Vagina (tissue), 2 donors: ENCODE data around the gene GALNT6. TPM values are rescaled to one million over a fixed set of nuclear protein-coding genes. Genes with fewer than 3 reads are reported as not detected.
"Not testable (repeated sequence)": the region's sequence is repeated elsewhere in the genome, so short reads cannot be mapped to it uniquely, and the experiment has no call there.

ENCODE experiments used
- DNase-seq, 2 donors: peaks; one replicate each; pipeline ENCODE4 v3.0.0-alpha.2; 2017; ENCODE audit errors: extremely low spot score in 2 of 2
- H3K27ac ChIP-seq: fragments of 200-600 bp; sonication (generic); one replicate; pipeline ENCODE4 v1.5.1; 2019
- H3K27me3 ChIP-seq: fragments of 200-600 bp; sonication (generic); one replicate; pipeline ENCODE4 v1.5.1; 2019
- H3K36me3 ChIP-seq, 2 donors: fragments of 200-600 bp; sonication (generic); one replicate each; pipeline ENCODE4 v1.5.1; 2017 to 2019
- H3K4me1 ChIP-seq: fragments of 200-600 bp; sonication (generic); one replicate; pipeline ENCODE4 v1.5.1; 2019
- H3K4me3 ChIP-seq, 2 donors: fragments of 200-600 bp; sonication (generic); 1 replicate in 1 of 2; 2 replicates in 1 of 2; pipeline ENCODE4 v1.5.1; 2016 to 2019
- H3K9me3 ChIP-seq: fragments of 200-600 bp; sonication (generic); one replicate; pipeline ENCODE4 v1.5.1; 2019
- POLR2A ChIP-seq, 2 donors: fragments of 450-650 bp; IDR thresholded peaks; one replicate each; pipeline ENCODE4 v1.6.1; 2017; ENCODE audit warnings: antibody characterized with exemption in 2 of 2, mild to moderate bottlenecking in 2 of 2, moderate library complexity in 2 of 2
- POLR2AphosphoS5 ChIP-seq, 2 donors: sonication (generic); formaldehyde crosslinking; IDR thresholded peaks; one replicate each; pipeline ENCODE4 v1.9.0; 2017; ENCODE audit warnings: antibody characterized with exemption in 2 of 2, mild to moderate bottlenecking in 2 of 2, low read depth in 1 of 2; ENCODE audit not compliant: insufficient read depth in 1 of 2
- intact Hi-C: fragments of 100-400 bp; cut with DNase I; formaldehyde crosslinking; loops from one replicate; pipeline ENCODE4 v1.15.1; 2023
- total RNA-seq: library from RNA; depleted of rRNA; stranded (reverse); fragments of >200 nt; gene quantifications from one replicate; pipeline ENCODE4 v1.2.3, GENCODE V29; 2016
- TF ChIP-seq, protein P1 (sequence below), 3 experiments: fragments of 450-650 bp in 2 of 3; fragments of 200-600 bp in 1 of 3; sonication (generic) in 1 of 3; IDR thresholded peaks; one replicate each; pipeline ENCODE4 v1.5.1; 2017 to 2019; ENCODE audit warnings: antibody characterized with exemption in 3 of 3, mild to moderate bottlenecking in 2 of 3, moderate library complexity in 2 of 3

GALNT6 gene
- total RNA-seq, 1 donor from 2014 or later = 12.5 TPM

DNA sequence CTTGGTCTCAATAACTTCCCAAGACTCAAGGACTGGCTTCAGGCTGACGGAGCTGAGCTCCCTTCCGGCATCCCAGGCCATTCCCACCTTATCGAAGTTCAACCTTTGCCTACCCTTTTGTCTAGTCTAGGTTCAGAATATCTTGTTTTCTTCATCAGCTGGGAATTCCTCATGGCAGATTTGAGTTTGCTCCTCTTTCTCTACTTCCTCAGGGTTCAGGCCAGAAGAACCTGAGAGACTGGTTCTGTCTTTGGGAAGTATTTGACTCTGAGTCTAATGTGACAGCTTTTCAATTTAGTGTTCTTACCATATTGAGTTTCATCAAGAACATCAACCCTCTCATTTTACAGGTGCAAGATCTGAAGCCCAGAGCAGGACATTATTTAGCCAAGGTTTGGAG is 69.3 kb downstream of the GALNT6 start:
- intact Hi-C loops = no loop called here
- no peak for DNase-seq
- Histone ChIP-seq H3K4me3 (no peak overlapping the region), H3K27ac (no peak overlapping the region), H3K4me1 (peaks cover 41% of the 10 kb centered on the region), H3K27me3 (no peaks in the 10 kb centered on the region), H3K9me3 (no peaks in the 10 kb centered on the region), H3K36me3 (no peaks in the 10 kb centered on the region)
- TF ChIP-seq POLR2AphosphoS5 (IDR thresholded peaks at IDR 0.05; ENCODE audit: insufficient read depth in 1 of 2, low read depth in 1 of 2) (no peak), POLR2A (IDR thresholded peaks at IDR 0.05) (no peak)
- TF ChIP-seq, protein P1, sequence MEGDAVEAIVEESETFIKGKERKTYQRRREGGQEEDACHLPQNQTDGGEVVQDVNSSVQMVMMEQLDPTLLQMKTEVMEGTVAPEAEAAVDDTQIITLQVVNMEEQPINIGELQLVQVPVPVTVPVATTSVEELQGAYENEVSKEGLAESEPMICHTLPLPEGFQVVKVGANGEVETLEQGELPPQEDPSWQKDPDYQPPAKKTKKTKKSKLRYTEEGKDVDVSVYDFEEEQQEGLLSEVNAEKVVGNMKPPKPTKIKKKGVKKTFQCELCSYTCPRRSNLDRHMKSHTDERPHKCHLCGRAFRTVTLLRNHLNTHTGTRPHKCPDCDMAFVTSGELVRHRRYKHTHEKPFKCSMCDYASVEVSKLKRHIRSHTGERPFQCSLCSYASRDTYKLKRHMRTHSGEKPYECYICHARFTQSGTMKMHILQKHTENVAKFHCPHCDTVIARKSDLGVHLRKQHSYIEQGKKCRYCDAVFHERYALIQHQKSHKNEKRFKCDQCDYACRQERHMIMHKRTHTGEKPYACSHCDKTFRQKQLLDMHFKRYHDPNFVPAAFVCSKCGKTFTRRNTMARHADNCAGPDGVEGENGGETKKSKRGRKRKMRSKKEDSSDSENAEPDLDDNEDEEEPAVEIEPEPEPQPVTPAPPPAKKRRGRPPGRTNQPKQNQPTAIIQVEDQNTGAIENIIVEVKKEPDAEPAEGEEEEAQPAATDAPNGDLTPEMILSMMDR (IDR thresholded peaks at IDR 0.05) = no peak

DNA sequence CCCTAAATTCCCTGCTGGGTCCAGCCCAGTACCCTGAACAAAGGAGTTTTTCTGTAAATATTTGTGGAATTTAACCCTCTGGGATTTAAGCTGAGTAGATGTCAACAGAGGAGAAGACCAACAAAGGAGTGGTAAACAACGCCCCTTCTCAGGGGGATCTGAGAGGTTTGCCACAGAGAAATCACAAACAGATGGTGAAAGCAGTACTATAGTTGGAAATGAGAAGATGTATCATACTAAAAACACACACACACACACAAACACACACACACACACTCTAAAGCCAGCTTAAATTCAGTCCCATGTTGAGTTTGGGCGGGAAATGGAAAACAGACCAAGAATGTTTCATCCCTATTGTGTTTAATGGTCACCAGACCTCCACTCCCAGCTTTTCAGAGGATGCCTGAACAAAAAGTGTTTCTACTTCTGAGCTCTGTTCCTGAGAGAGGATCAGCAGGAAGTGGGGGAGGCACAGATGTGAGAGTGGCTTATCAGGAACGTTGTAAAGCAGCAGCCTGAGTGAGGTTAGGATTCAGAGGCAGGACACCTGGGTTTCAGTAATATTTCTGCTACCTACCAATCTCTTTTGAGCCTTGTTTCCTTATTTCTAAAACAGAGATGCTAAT is 70.4 kb downstream of the GALNT6 start:
- Histone ChIP-seq H3K36me3 (no peaks in the 10 kb centered on the region), H3K27me3 (no peaks in the 10 kb centered on the region), H3K4me3 (no peak overlapping the region), H3K9me3 (no peaks in the 10 kb centered on the region), H3K27ac (no peak overlapping the region), H3K4me1 (peaks cover 30% of the 10 kb centered on the region)
- no peak for DNase-seq
- intact Hi-C loops = no loop called here
- TF ChIP-seq POLR2AphosphoS5 (IDR thresholded peaks at IDR 0.05; ENCODE audit: insufficient read depth in 1 of 2, low read depth in 1 of 2) (no peak), POLR2A (IDR thresholded peaks at IDR 0.05) (no peak)
- TF ChIP-seq, protein P1 (IDR thresholded peaks at IDR 0.05) = no peak

DNA sequence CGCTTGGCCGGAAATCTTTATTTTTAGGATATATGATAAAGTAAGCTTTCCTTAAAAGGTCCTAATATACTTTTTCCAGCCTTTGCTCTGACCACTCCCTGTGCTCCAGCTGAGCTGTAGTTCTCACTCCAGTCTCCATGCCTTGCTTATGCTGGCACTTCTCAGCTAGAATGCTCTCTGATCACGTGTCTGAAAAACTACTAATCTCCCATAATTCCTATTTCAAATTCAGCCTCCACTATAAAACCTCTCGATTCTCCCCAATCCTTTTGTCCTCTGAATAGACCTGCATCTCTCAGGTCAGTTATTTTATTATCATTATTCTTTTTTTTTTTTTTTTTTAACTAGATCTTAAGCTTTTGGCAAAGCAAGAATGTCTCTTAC is 70.9 kb downstream of the GALNT6 start:
- TF ChIP-seq POLR2A (IDR thresholded peaks at IDR 0.05) (no peak), POLR2AphosphoS5 (IDR thresholded peaks at IDR 0.05; ENCODE audit: insufficient read depth in 1 of 2, low read depth in 1 of 2) (no peak)
- TF ChIP-seq, protein P1 (IDR thresholded peaks at IDR 0.05) = no peak
- no peak overlapping the region for H3K4me3 ChIP-seq
- H3K27me3 ChIP-seq = no peaks in the 10 kb centered on the region
- no peak for DNase-seq
- no peak overlapping the region for H3K27ac ChIP-seq
- intact Hi-C loops = no loop called here
- no peaks in the 10 kb centered on the region for H3K9me3 ChIP-seq
- peaks cover 25% of the 10 kb centered on the region for H3K4me1 ChIP-seq
- no peaks in the 10 kb centered on the region for H3K36me3 ChIP-seq

DNA sequence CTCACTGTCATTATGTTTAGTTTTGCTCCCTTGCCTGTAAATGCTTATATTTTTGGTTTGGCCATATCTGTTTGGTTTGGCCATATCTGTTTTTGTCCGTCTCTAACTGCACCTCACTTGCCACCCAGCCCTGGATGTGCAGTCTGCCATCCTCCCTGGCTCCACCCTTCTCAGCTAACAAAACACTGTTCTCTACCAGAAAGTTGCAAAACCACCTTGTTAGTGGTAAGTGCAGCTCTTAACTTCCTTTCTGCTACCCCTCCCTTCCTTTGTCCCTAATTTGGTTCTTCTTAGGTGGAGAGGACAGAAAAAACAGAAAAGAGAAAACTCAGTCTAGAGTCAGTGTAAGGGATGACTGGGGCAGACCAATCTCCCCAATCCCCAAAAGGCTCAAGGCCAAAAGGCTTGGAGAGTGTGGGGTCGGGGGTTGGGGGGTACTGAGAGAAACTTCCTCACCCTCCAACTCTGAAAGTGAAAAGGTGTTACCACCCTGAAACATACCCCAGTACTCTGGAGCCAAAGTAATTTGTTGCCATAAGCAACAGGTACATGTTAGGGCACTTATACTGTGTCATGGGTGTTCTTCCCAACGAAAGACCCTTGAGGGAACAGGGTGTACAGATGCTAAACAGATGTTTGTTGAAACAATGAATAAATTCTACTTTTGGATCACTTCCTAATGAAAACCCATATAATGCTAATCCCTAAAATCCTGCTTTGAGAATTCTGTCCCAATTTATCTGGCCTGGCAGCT is 72.2 kb downstream of the GALNT6 start:
- Histone ChIP-seq H3K27me3 (no peaks in the 10 kb centered on the region), H3K36me3 (no peaks in the 10 kb centered on the region), H3K9me3 (no peaks in the 10 kb centered on the region), H3K4me3 (no peak overlapping the region), H3K4me1 (peaks cover 25% of the 10 kb centered on the region), H3K27ac (no peak overlapping the region)
- intact Hi-C loops = no loop called here
- no peak for DNase-seq
- TF ChIP-seq POLR2AphosphoS5 (IDR thresholded peaks at IDR 0.05; ENCODE audit: insufficient read depth in 1 of 2, low read depth in 1 of 2) = no peak
- TF ChIP-seq, protein P1 (IDR thresholded peaks at IDR 0.05) = no peak
- TF ChIP-seq POLR2A (IDR thresholded peaks at IDR 0.05) = no peak

DNA sequence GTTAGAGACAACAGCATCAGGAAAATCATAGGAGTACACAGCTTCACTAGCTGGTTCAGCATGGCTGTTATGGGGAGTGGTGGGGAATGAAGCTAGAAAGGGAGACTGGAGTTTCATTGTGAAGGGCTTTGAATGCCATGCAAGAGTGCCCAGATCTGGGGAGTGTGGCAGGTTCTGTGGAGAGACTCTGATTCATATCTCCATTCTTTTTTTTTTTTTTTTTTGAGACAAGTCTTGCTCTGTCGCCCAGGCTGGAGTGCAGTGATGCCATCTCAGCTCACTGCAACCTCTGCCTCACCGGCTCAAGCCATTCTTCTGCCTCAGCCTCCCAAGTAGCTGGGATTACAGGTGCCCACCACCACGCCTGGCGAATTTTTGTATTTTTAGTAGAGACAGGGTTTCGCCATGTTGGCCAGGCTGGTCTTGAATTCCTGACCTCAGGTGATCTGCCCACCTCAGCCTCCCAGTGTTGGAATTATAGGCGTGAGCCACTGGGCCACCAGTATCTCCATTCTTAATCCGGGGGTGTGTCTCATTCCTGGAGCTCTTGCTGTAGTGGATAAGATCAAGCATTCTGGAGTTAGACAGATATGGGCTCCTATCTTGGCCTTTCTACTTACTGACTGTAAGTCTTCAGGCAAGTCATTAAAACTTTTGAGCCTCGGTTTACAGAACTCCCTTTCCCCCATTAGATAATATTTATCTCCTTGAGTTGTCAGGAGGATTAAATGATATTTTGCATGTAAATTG is 73.0 kb downstream of the GALNT6 start:
- H3K36me3 ChIP-seq, DNase-seq, H3K9me3 ChIP-seq, H3K27ac ChIP-seq, intact Hi-C loops, H3K27me3 ChIP-seq, H3K4me3 ChIP-seq: not testable (repeated sequence)
- H3K4me1 ChIP-seq = peaks cover 25% of the 10 kb centered on the region
